GM19023 (cell line): ENCODE results near the gene PCP4L1.

Experiments
- ATAC-seq: cut with Tn5 transposase; IDR thresholded peaks from one replicate; pipeline ENCODE4 v1.9.1; 2021; ENCODE audit warnings: mild to moderate bottlenecking, moderate library complexity; ENCODE audit not compliant: unreplicated experiment

PCP4L1 gene

DNA sequence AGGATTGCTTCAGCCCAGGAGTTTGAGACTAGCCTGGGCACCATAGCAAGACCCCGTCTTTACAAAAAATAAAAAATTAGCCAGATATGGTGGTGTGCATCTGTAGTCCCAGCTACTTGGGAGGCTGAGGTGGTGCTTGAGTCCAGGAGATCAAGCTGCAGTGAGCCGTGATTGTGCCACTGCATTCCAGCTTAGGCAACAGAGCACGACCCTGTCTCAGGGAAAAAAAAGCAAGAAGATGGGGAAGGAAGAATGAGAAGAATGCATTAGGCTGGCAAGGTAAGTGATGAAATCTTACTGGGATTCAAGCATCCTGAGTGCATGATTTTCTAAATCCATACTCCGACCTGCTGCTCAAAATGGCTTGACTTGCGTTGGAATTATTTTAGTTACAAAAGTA is 6.8 kb downstream of the PCP4L1 start:
- ATAC-seq: no peak

DNA sequence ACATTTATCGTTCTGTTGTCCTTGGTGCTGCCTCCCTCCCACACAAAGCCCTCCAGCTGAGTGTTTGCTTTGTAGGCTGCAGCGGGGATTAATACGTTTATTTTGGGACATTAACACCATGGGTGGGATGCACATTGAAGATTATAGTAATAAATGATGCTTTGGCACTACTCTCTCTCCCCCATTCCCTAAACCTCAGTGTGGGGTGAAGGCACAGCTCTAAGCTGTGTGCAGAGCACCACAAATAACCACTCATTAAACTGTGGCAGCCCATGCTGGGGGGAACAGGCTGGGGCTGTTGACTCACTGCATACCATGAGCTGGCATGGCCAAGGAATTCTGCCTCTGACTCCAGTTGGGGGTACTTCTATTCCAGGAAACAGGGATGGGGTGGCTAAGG is 7.7 kb downstream of the PCP4L1 start:
- ATAC-seq: no peak

DNA sequence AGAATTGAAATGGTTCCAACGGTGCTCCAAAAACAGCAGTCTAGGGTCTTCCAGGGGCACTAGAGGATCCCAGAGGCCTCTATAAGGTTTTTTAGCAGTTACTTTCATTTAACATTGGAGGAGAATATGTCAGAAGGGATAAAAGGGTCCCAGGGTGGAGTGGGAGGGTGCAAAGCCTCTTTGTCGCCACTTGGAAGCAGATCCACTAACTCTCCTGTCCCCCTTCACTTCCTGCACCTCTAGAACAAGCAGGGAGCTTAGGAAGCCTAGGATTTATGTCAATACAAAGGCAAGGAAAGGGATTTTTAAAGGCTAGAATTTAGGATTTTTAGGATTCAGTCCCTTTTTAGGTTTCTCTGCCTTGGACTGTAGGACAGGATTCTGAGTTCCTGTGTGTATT is 8.3 kb downstream of the PCP4L1 start:
- no peak for ATAC-seq

DNA sequence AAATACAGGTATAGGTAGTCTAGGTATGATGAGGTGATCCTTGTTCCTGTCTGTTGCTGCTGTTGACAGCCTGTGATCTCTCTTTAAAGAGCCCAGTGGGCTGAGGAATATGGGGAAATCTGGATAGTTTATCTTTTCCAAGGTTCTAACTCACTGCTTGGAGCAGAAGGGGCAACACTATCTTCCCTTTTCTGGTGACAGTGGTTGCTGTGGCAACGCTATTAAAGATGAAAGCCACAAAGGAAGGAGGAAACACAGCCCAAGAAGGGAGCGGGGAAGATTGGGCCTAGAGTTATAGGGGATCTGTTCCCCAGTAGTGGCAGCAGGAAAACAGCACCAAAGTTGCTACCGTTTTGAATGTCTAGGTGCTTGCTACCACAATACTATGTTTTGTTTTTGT is 8.8 kb downstream of the PCP4L1 start:
- ATAC-seq: no peak

DNA sequence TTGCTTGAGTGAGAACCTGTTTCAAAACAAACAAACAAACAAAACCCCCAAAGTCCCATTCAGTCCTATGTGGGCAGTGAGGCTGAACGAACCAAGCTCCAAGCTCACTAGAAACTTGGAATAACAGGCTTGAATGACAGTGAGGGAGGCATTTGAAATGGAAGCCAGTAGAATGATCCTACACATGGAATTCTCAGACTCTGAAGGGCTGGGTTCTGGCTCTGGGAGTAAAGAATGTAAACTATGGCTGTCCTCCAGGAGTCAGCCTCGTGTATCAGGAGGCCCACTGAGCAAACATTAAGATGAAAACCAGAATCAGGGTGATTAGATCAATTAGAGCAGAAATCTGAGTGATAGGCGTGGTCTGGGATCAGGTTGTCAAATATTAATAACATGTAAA is 14.9 kb downstream of the PCP4L1 start:
- ATAC-seq: no peak

DNA sequence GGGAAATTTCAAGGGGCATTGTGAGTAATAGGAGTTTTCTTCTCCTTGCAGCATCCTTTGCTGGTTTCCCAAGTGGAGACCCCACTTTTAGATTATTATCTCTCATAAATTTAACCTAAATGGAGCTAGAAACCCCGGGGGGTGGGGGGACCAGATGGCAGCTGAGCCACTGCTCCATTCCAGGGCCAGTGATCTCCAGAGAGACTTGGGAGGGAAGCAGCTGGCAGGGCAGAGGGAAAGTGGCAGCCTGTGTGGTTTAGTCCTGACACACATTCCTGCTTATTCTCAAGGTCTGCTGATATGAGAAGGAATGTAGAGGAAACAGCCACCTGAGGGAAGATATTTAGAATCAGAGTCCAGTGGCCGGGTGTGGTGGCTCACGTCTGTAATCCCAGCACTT is 16.3 kb downstream of the PCP4L1 start:
- ATAC-seq: no peak

DNA sequence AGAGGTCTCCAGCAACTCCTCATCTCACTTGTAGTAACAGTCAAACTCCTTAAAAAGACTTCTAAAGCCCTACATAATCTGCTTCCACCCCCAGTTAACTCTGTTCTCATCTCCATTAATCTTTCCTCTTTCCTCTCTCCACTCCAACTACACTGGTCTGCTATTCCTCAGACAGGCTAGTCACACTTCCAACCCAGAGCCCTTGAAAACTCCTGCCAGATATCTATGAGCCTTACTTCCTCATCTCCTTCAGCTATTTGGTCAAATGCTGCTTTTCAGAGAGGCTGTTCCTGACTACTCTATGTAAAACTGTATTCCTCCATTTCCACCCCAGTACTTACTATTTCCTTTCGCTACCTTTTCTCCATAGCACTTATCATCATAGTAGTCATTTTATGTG is 24.4 kb downstream of the PCP4L1 start:
- ATAC-seq: no peak

DNA sequence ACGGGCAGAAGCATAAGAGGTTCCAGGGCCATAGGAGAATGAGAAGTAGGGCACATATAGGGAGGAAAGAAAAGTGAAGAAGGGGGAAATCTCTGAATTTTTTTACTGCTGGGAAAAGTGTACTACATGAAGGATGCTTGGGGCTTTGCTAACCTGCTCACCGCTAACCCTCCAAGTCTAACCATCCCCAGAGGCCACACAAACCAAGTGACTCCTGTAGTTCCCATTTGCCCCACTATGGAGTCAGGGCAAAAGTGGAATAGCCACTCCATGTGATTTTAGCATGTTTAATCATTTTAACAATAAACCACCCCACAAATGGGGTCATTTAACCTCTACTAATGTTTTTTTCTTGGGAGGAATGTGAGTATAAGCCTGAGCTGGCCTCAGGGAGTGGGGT is 26.6 kb downstream of the PCP4L1 start:
- no peak for ATAC-seq

DNA sequence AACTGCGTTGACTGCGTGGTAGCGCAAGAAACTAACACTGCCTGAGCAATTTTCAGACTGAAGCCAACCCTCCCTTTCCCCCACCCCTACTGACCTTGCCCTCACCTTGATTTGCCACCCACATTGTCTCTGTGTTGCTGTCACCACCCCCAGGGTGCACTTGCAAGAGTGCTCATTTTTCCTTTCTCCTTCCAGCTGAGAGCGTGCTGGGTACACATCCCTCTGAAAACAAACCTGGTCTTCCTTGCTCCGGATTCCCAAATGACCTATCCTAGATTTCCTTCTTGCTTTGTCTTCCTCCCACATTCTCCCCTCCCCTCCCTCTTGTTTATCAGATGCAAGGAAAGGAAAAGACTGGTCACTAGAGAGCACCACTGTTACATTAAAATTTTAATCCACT is 27.0 kb downstream of the PCP4L1 start:
- no peak for ATAC-seq

DNA sequence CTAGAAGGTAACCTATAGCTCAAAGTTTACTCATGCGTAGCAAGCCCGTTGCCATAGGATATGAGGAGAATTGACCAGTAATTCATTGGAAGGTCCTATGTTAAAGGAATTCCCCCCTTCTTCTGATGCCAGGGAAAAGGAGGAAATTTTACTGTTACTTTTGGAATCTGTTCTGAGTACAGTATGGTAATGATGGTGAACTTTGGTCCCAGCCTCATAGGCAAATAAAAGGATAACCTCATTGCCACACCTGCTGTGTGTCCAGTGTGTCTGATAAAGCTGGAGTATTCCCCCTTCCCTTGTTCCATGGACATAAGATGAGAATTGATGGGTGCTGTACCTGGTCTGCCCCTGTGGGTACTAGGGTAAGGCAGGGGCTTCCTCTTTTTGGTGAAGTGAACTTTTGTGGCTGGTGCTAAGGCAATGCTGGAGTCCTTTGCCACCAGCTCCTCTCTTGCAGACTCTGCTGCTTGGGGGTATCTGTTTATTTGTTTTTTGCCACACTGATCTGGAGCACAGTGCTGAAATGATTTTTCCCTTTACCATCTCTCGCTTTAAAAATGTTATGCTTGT is 29.0 kb downstream of the PCP4L1 start:
- ATAC-seq: no peak

DNA sequence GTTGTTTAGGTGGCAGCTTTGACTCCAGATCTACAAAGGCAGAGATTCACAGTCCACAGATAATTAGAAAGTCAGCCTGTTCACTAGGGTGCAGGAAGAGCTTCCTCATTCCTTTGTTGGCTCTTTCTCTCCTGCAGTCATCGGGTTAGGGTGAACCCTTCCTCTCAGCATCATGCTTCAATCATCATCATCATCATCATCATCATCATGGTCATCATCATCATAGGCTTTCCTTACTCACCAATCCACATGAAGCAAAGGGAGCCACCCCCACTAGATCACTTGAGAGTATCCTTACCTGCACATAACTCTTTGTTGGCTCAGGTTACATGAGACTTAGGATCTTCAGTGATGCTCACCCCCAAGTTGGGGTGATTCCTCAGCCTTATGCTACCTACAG is 32.2 kb downstream of the PCP4L1 start:
- no peak for ATAC-seq

DNA sequence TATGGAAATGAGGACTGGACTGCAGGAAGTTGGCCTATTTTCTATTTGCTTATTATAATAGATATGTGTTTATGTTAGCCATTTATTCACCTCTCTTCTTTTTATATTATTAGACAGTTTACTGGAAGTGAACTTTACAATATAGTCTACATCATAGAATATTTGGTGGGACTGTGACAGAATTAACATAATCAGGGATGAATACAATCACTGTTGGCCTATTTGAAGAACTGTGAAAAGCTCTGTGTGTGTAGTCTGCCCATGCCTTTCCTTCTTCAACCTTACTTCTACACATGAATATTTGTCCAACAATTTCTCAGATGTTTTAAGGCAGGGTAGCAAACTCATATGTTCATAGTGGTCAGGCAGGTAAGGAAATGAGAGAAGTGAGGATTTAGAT is 38.9 kb downstream of the PCP4L1 start:
- ATAC-seq: no peak

DNA sequence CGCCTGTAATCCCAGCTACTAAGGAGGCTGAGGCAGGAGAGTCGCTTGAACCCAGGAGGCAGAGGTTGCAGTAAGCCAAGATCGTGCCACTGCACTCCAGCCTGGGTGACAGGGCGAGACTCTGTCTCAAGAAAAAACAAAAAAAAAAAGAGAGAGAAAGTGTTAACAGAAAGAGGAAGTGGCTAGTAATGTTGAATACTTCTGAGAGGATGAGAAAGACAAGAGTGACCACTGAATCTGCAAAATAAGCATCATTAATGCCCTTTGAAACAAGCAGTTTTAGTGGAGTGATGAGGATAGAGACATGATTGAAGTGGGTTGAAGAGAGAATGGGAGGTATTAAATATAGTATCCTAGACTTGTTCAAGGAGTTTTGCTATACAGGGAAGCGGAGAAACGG is 39.6 kb downstream of the PCP4L1 start:
- ATAC-seq: no peak

DNA sequence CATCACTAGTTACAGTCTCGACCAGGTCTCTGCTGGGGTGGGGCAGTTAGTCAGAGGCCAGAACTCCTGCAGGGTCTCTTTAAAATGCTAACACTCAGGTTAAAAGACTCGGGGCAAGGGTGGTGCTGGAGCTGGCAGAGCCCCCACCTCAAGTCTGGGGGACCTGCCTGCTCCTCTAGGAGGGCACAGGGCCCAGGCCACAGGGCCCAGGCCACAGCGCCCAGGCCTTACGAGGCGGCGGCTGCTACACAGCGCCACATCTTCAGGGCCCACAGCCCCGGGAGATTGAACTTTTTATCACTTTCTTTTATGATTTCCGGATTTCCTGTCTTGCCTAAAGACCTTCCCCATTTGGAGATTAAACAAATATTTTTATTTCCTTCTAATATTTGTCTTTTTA is 40.8 kb downstream of the PCP4L1 start:
- ATAC-seq: no peak

DNA sequence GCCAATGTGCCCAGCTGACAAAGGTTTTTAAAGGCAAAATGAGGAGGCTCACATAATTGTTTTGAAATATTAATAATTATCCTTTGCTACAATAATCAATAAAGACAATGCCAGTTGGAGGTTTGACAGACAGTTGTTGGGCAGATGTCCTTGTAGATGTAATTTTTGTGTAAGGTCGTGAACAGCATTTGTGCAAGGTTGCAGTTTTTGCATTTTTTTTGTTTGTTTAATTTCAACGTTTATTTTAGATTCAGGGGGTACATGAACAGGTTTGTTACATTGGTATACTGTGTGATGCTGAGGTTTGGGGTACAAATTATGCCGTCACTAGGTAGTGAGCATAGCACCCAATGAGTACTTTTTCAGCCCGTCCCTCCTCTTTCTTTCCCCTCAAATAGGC is 41.9 kb downstream of the PCP4L1 start:
- ATAC-seq: no peak

DNA sequence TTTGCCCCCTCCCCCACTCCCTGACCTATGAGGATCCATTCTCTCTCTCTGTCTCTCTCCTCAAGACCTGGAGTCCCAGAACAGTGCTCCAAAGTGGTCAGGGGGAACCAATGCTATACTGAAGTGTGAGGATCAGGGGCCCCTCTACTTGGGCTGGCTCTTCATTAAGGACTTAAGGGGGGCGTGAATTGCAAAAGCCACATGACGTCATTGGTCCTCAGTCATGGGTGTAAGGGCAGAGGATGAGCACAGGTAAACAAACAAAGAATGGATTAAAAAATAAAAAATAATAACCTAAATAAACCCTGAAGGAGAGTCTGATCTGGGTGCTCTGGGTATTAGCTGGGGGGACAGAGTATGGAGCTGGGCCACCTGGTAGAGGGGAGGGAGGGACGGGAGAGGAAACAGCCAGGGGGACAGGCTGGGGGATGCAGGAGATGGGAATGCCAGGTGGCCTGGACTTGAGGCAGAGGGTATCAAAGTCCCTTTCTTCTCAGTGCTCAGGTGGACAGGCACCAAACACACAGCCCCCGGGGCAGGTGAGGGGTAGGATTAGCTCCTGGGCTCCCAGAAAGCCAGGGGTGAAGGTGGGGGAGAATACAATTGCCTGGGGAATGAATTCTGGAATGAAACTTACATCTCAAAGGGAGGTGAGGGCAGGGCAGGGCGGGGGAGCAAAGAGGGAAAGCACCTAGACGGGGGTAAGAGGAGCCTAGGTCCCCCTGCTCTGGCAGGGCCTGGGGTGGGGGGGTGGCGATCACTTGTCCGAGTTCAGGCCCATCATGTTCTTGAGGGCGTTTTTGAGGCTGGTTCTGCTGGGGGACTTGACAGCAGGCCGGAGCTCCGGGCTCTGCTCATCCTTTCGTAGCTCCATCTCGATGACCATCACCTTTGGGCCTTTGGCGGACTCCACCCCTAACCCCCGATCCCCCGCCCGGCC is 46.7 kb downstream of the PCP4L1 start:
- ATAC-seq: no peak

DNA sequence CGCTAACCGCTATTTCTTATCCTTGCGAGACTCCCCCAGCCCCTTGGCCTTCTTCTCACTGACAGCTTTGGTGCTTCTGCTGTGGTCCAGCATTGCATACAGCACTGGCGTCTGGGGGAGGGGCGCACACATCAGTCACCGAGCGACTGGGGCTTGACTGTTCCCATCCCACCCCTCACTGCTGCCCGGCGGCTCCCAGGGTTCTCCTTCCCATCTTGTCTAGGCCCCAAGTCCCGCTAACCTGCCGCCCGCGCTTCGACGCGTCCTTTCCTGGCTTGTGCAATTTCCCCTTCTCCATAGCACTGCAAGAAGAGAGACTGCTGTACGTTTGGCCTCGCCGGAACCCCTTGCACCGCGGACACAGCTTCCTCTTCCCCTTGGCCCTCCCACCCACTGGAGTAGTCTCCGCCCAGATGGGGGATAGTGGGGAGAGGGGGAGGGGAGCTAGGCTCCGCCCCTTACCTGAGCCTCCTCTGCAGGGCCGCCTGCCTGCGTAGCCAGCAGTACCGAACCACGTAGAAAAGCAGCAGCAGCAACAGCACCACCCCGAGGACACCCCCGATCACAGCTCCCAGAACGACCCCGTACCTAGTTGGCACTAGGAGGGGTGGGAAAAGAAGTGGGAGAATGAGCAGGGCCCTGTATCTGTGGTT is 47.4 kb downstream of the PCP4L1 start:
- peak; percentile 71 for ATAC-seq

DNA sequence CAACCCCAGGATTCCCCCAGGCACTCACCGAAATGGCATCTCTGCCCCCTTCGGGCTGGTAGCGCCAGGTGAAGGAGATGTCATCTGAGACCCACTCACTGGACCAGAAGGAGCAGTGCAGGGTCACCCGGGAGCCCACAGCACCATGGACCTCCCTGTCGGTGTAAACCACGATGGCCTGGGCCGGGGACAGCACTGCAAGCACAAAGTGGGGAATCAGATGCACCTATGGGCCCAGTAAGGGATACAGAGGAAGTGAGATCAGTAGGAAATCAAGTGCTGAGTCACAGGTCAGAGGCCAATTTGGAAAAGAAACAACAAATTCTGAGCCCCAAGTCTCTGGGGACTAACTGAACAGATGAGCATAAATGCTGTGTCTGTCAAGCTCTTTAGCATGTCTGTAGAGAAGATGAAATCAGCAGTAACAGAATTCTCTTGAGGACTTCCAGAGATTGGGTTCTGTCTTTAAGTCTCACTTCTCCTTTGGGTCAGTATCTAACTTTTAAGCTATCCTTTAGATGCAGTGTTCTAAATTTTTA is 48.8 kb downstream of the PCP4L1 start:
- ATAC-seq: peak; percentile 37

DNA sequence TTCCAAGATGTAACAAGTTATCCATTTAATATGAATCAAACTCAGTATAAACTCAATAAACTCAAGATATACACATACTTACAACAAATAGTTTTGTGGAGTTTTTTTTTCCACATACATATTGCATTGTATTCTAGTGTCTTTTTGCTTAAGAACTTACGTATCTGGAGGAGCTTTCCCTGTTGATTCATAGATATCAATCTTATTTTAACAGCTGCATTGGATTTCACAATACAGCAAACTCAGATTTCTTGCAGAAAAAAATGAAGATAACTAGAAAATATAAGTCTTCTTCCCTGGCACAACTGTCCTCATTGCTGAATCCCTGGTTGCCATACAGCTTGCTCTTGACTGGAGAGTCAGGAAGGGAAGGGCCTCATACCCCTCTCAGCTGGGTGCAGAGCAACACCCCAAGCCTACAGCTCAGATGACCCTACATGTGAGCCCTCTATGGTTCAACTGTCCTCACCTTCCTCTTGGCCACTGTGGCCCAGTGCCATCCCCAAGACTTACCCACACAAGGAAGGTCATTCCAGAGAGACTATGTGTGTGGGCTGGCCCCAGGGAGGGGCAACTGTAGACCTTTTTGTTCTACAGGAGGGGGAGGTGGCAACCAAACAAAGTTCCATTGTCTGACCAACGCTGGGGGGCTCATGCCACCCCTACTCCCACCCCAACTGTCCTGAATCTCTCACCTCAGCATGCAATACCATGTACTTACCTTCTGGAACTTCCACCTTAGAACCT is 49.5 kb downstream of the PCP4L1 start:
- no peak for ATAC-seq

DNA sequence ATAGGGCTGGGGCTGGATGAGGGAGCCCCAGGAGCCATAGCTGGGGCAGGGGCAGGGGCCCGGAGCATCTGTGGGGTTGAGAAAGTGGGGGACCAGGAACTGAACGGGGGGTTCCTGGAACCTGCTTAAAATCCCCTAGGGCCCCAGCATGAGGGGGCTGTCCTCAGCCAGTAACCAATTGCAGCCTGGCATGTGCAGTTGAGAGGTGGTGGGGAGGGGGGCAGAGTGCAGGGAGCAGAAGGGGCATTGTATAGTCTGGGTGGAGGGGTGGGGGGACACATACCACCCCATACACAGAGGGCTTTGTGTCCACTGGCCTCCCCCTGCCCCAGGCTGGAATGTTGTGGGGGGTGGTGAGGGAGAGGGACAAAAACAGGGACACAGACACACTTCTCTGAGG is 51.3 kb downstream of the PCP4L1 start, which contains the start of gene MPZ:
MPZ (minus strand) TSS at position 101 of the 400 bp plus-strand sequence; CDS start at position 38, 63 bp downstream.
- no peak for ATAC-seq

DNA sequence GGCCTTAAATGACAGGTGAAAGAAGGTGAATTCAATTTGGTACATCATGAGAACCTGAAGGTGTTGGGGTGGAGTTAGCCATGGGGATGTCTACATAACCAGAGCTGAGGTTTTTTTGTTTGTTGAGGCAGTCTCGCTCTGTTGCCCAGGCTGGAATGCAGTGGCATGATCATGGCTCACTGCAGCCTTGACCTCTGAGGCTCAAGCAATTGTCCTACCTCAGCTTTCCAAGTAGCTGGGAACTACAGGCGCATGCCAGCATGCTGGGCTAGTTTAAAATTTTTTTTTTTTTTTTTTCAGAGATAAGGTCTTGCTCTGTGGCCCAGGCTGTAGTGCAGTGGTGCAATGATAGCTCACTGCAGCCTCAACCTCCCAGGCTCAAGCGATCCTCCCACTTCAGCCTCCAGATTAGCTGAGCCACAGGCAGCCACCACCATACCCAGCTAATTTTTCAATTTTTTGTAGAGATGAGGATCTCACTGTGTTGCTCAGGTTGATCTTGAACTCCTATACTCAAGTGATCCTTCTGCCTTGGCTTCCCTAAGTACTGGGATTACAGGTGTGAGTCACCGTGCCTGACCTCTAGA is 53.1 kb downstream of the PCP4L1 start:
- ATAC-seq: no peak
